GM12878 (cell line): Measurements from ENCODE around the gene PKHD1. TPM values are rescaled to one million over a fixed set of nuclear protein-coding genes. Genes with fewer than 3 reads are reported as not detected.

ENCODE experiments used
- ATAC-seq: fragments of 200-7000 bp; cut with Tn5 transposase; 3 replicates; pipeline ENCODE4 v1.9.1; 2020; ENCODE audit warnings: mild to moderate bottlenecking, moderate library complexity
- BruUV-seq: library from RNA; stranded (reverse); fragments of 400-500 nt; replicated peaks from 2 replicates; lab custom pipeline; 2021; lab: Mats Ljungman, UMichigan
- CTCF ChIA-PET: fragments of 300-600 bp; sonication (Branson Sonifier 250); formaldehyde crosslinking; extraction: SDS; loops from one replicate; lab custom pipeline; 2021; ENCODE audit warnings: inconsistent platforms; lab: Yijun Ruan, JAX
- POLR2A ChIA-PET: fragments of 350-600 bp; formaldehyde crosslinking; extraction: SDS; loops from one replicate; lab custom pipeline; 2021; ENCODE audit warnings: inconsistent platforms; lab: Charles Lee
- RAD21 ChIA-PET: fragments of 300-600 bp; sonication (Branson Sonifier 250); formaldehyde crosslinking; loops from one replicate; lab custom pipeline; 2023; ENCODE audit warnings: antibody characterized with exemption; ENCODE audit not compliant: unreplicated experiment; lab: Charles Lee
- SMC1A ChIA-PET: fragments of 300-600 bp; sonication (Branson Sonifier 250); formaldehyde crosslinking; loops from one replicate; lab custom pipeline; 2023; ENCODE audit not compliant: unreplicated experiment, uncharacterized antibody; lab: Charles Lee
- DNase-seq: peaks from one replicate; pipeline ENCODE4 v3.0.0-alpha.2; 2011; ENCODE audit warnings: low read depth, low spot score
- FAIRE-seq: peaks from 3 replicates; lab custom pipeline; 2011; peaks lifted over from hg19 to GRCh38; lab: Jason Lieb, UNC
- H2AFZ ChIP-seq: 2 replicates; pipeline ENCODE4 v1.6.0; 2011; ENCODE audit warnings: low read depth, low read length, control low read depth; ENCODE audit not compliant: control insufficient read depth
- H3K27ac ChIP-seq: 2 replicates; pipeline ENCODE4 v1.5.1; 2011; ENCODE audit warnings: control low read depth; ENCODE audit not compliant: control insufficient read depth, insufficient read depth
- H3K27me3 ChIP-seq, 2 experiments: replicated peaks in 1 of 2; 2 replicates each; pipeline versions ENCODE4 v1.6.0 to v1.6.1; 2011; ENCODE audit warnings: low read length in 1 of 2; ENCODE audit not compliant: control insufficient read depth in 2 of 2, insufficient read depth in 2 of 2
- H3K36me3 ChIP-seq, 2 experiments: 2 replicates each; pipeline ENCODE4 v1.5.1; 2011; ENCODE audit warnings: low read length in 1 of 2; ENCODE audit not compliant: control insufficient read depth in 2 of 2, insufficient read depth in 2 of 2
- H3K4me1 ChIP-seq: 2 replicates; pipeline ENCODE4 v1.6.1; 2011; ENCODE audit warnings: mild to moderate bottlenecking, low read length, moderate library complexity, mixed read lengths; ENCODE audit not compliant: control insufficient read depth, insufficient read depth
- H3K4me2 ChIP-seq: 2 replicates; pipeline ENCODE4 v1.6.0; 2011; ENCODE audit warnings: control low read depth; ENCODE audit not compliant: control insufficient read depth, insufficient read depth
- H3K4me3 ChIP-seq: fragments of 200-600 bp; sonication (generic); 2 replicates; pipeline ENCODE4 v1.5.1; 2016
- H3K79me2 ChIP-seq: 2 replicates; pipeline ENCODE4 v1.6.0; 2011; ENCODE audit warnings: low read length; ENCODE audit not compliant: control insufficient read depth, insufficient read depth
- H3K9ac ChIP-seq: 2 replicates; pipeline ENCODE4 v1.8.0; 2011; ENCODE audit warnings: low read length, control low read depth, mixed read lengths; ENCODE audit not compliant: control insufficient read depth, insufficient read depth
- H3K9me3 ChIP-seq: replicated peaks from 3 replicates; pipeline ENCODE4 v1.5.1; 2011; ENCODE audit warnings: mild to moderate bottlenecking, low read length; ENCODE audit not compliant: control insufficient read depth, insufficient read depth
- H4K20me1 ChIP-seq: 2 replicates; pipeline ENCODE4 v1.6.0; 2011; ENCODE audit not compliant: control insufficient read depth, insufficient read depth
- CREM ChIP-seq: IDR thresholded peaks from 2 replicates; pipeline ENCODE4 v1.6.1; 2014; ENCODE audit warnings: antibody characterized with exemption, low read depth
- EGR1 ChIP-seq, 2 experiments: IDR thresholded peaks; 1 replicate in 1 of 2; 2 replicates in 1 of 2; pipeline ENCODE4 v1.6.1; 2011 to 2012; ENCODE audit warnings: low read depth in 2 of 2, low read length in 2 of 2, borderline replicate concordance in 1 of 2, mild to moderate bottlenecking in 1 of 2, moderate library complexity in 1 of 2
- HCFC1 ChIP-seq: fragments of 150-350 bp; IDR thresholded peaks from 2 replicates; pipeline ENCODE4 v1.6.1; 2014; ENCODE audit warnings: low read length
- MLLT1 ChIP-seq: fragments of 450-650 bp; IDR thresholded peaks from 2 replicates; pipeline ENCODE4 v1.6.1; 2016; ENCODE audit warnings: mild to moderate bottlenecking
- PRDM15 ChIP-seq: fragments of 450-650 bp; formaldehyde crosslinking; IDR thresholded peaks from 2 replicates; pipeline ENCODE4 v1.4.0; 2020; ENCODE audit warnings: mild to moderate bottlenecking, moderate library complexity
- ZZZ3 ChIP-seq: IDR thresholded peaks from 2 replicates; pipeline ENCODE4 v1.6.1; 2011; ENCODE audit warnings: low read depth; ENCODE audit not compliant: control insufficient read depth, insufficient read length
- WGBS: methylation state at CpG from one replicate; pipeline ENCODE4 v1.1.6; 2016; ENCODE audit warnings: low lambda C conversion rate; ENCODE audit not compliant: insufficient replicate concordance, insufficient coverage; ENCODE audit errors: missing lambda C conversion rate; 5-methylcytosine and 5-hydroxymethylcytosine counted together
- in situ Hi-C: fragments of 300-500 bp; cut with MboI; formaldehyde crosslinking; loops from 9 replicates; pipeline ENCODE4 v1.14.3; 2018; ENCODE audit warnings: mixed read lengths
- intact Hi-C: fragments of 100-400 bp; cut with micrococcal nuclease; formaldehyde crosslinking; loops from one replicate; pipeline ENCODE4 v1.14.2; 2022; ENCODE audit not compliant: unreplicated experiment
- polyA plus RNA-seq, 11 experiments: library from polyadenylated mRNA; depleted of rRNA in 4 of 11; unstranded in 6 of 11; stranded (reverse) in 5 of 11; fragments of >200 nt; fragmentation: Nextera tagmentation in 4 of 11; fragmentation: Illumina TruSeq in 1 of 11; extraction: Ambion mirVana in 4 of 11; extraction: Trizol in 1 of 11; gene quantifications; 1 replicate in 1 of 11; 2 replicates in 10 of 11; pipeline versions ENCODE4 v1.2.1 to v1.2.3, GENCODE V29; 2011 to 2016; ENCODE audit warnings: inconsistent platforms in 2 of 11, missing spikeins in 2 of 11, low read depth in 1 of 11
- total RNA-seq, 4 experiments: library from RNA; depleted of rRNA in 3 of 4; stranded (reverse); fragments of >200 nt in 3 of 4; fragmentation: Illumina TruSeq in 1 of 4; extraction: Trizol in 1 of 4; gene quantifications; 2 replicates each; pipeline versions ENCODE4 v1.2.1 to v1.2.3, GENCODE V29; 2013 to 2021

PKHD1 gene
- total and polyA plus RNA-seq, 10 of the 15 experiments (the other 5 are each of a cell fraction or from before 2014, with no cell fraction given), result under 0.01 to 0.90 (median 0.02) TPM; not detected in 1

GRCh38 chr6:51630011-51630410 is 457.4 kb downstream of the PKHD1 start:
- Histone ChIP-seq H3K36me3 (no peaks in the 10 kb centered on the region), H3K9ac (no peak overlapping the region), H3K79me2 (no peaks in the 10 kb centered on the region), H3K9me3 (no peaks in the 10 kb centered on the region), H3K4me2 (no peak overlapping the region), H3K4me3 (no peak overlapping the region), H4K20me1 (no peaks in the 10 kb centered on the region), H3K4me1 (no peaks in the 10 kb centered on the region), H3K27ac (no peak overlapping the region), H2AFZ (no peak overlapping the region), H3K27me3 (no peaks in the 10 kb centered on the region; a peak in 1 of 4 replicates)
- no peak for DNase-seq
- intact Hi-C loops (no loop called here), in situ Hi-C loops (no loop called here)
- CTCF ChIA-PET, result interaction anchor here (1.5 kb wide), 1 partner anchor 123 kb away, joined by 3 read pairs; no protein-coding TSS in a partner anchor
- RAD21 ChIA-PET, result no interaction called here
- BruUV-seq, result no TSS peak
- POLR2A ChIA-PET, result no interaction called here
- SMC1A ChIA-PET, result interaction anchor here (1.4 kb wide), 1 partner anchor 23 kb away, joined by 3 read pairs; no protein-coding TSS in a partner anchor
- WGBS, result 24% methylated on average over 4 of the region's 4 CpGs
- no peak for ATAC-seq
- TF ChIP-seq MLLT1 (no peak), HCFC1 (no peak), PRDM15 (CRISPR knock-in tag) (no peak), CREM (no peak), EGR1 (IDR thresholded peaks at IDR 0.05; ENCODE audit: borderline replicate concordance in 1 of 2, low read depth in 2 of 2, low read length in 2 of 2) (no peak), ZZZ3 (no peak)
- no peak for FAIRE-seq
